CD4-positive, alpha-beta T cell (primary cell): ENCODE measurements around the gene AUTS2. TPM values are rescaled to one million over a fixed set of nuclear protein-coding genes. Genes with fewer than 3 reads are reported as not detected.

ENCODE experiments used
- ATAC-seq: fragments of 200-7000 bp; cut with Tn5 transposase; one replicate; pipeline ENCODE4 v1.10.0; 2022; ENCODE audit warnings: mild to moderate bottlenecking; ENCODE audit not compliant: poor library complexity
- CTCF ChIA-PET: fragments of 350-600 bp; sonication (Branson Sonifier 250); formaldehyde crosslinking; loops from one replicate; lab custom pipeline; 2021; ENCODE audit warnings: antibody characterized with exemption, inconsistent platforms; lab: Charles Lee
- POLR2A ChIA-PET: fragments of 350-600 bp; sonication (Branson Sonifier 250); formaldehyde crosslinking; loops from one replicate; lab custom pipeline; 2021; ENCODE audit warnings: antibody characterized with exemption, inconsistent platforms; lab: Charles Lee
- DNase-seq, 14 experiments: peaks; one replicate each; pipeline ENCODE4 v3.0.0-alpha.2; 2013 to 2020; ENCODE audit warnings: mixed read lengths in 2 of 14
- H3K27ac ChIP-seq, 2 donors: one replicate each; pipeline versions ENCODE4 v1.5.1 to v1.7.0; 2013; ENCODE audit warnings: low read length in 2 of 2, low read depth in 1 of 2, mild to moderate bottlenecking in 1 of 2
- H3K27me3 ChIP-seq, 2 experiments: 1 replicate in 1 of 2; 2 replicates in 1 of 2; pipeline versions ENCODE4 v1.6.1 to v1.7.0; 2013; ENCODE audit warnings: low read length in 2 of 2, control low read depth in 1 of 2, mild to moderate bottlenecking in 1 of 2, moderate library complexity in 1 of 2; ENCODE audit not compliant: insufficient read depth in 2 of 2, control insufficient read depth in 1 of 2
- H3K36me3 ChIP-seq: one replicate; pipeline ENCODE4 v1.6.1; 2013; ENCODE audit warnings: low read length, control low read depth; ENCODE audit not compliant: insufficient read depth
- H3K4me1 ChIP-seq: one replicate; pipeline ENCODE4 v1.6.1; 2013; ENCODE audit warnings: low read length, control low read depth; ENCODE audit not compliant: insufficient read depth
- H3K4me3 ChIP-seq: one replicate; pipeline ENCODE4 v1.5.1; 2013; ENCODE audit warnings: mild to moderate bottlenecking, low read length, moderate library complexity
- H3K9me3 ChIP-seq, 2 experiments: 1 replicate in 1 of 2; 2 replicates in 1 of 2; pipeline versions ENCODE4 v1.6.1 to v1.7.0; 2013; ENCODE audit warnings: low read length in 2 of 2, mild to moderate bottlenecking in 2 of 2, control low read depth in 1 of 2, moderate library complexity in 1 of 2; ENCODE audit not compliant: control insufficient read depth in 1 of 2, insufficient read depth in 1 of 2
- H3K27ac Mint-ChIP-seq: one replicate; pipeline ENCODE4 v1.8.0; 2020; ENCODE audit warnings: mixed read lengths
- H3K27me3 Mint-ChIP-seq: one replicate; pipeline ENCODE4 v1.8.0; 2021; ENCODE audit warnings: mixed read lengths
- H3K36me3 Mint-ChIP-seq: one replicate; pipeline ENCODE4 v1.8.0; 2021; ENCODE audit warnings: low read depth, mixed read lengths
- H3K4me1 Mint-ChIP-seq: one replicate; pipeline ENCODE4 v1.8.0; 2021; ENCODE audit warnings: low read depth, mixed read lengths
- H3K4me3 Mint-ChIP-seq: one replicate; pipeline ENCODE4 v1.8.0; 2020; ENCODE audit warnings: mild to moderate bottlenecking, mixed read lengths
- H3K9me3 Mint-ChIP-seq: one replicate; pipeline ENCODE4 v1.8.0; 2020; ENCODE audit warnings: mixed read lengths
- CTCF ChIP-seq: fragments of 200-600 bp; IDR thresholded peaks from one replicate; pipeline ENCODE4 v1.8.0; 2022; ENCODE audit warnings: antibody characterized with exemption, mild to moderate bottlenecking
- intact Hi-C, 2 experiments: fragments of 100-400 bp; cut with DNase I in 1 of 2; cut with micrococcal nuclease in 1 of 2; formaldehyde crosslinking; loops; one replicate each; pipeline versions ENCODE4 v1.15.1 to v1.9.0; 2023 to 2025; cut with DNase I, micrococcal nuclease
- total RNA-seq, 174 experiments: library from RNA in 2 of 174; stranded (reverse) in 2 of 174; gene quantifications; one replicate each; pipeline ENCODE4 v1.2.3 and lab custom pipeline; 2021 to 2026

AUTS2 gene
- total RNA-seq, 2 experiments from 2014 or later: 43.6 to 47.6 TPM

GRCh38 chr7:69610374-69611084 lies 12.3 kb downstream of the AUTS2 start:
- no peak for ATAC-seq
- POLR2A ChIA-PET: no interaction called here
- peaks cover 17% of the 10 kb centered on the region for H3K27me3 Mint-ChIP-seq

GRCh38 chr7:69612981-69613380 lies 14.7 kb downstream of the AUTS2 start:
- Mint-ChIP-seq H3K27me3 (peaks cover 17% of the 10 kb centered on the region), H3K36me3 (no peaks in the 10 kb centered on the region), H3K4me1 (no peaks in the 10 kb centered on the region), H3K27ac (no peak overlapping the region), H3K4me3 (no peak overlapping the region), H3K9me3 (no peaks in the 10 kb centered on the region)
- Histone ChIP-seq H3K27me3 (no peaks in the 10 kb centered on the region), H3K9me3 (no peaks in the 10 kb centered on the region), H3K4me1 (no peaks in the 10 kb centered on the region), H3K27ac (no peak overlapping the region), H3K36me3 (no peaks in the 10 kb centered on the region), H3K4me3 (no peak overlapping the region)
- no peak for TF ChIP-seq CTCF
- ATAC-seq (no peak), DNase-seq (no peak)
- ChIA-PET POLR2A (no interaction called here), CTCF (no interaction called here)
- intact Hi-C loops: no loop called here

More at GRCh38 chr7:69610374-69611084, 12.3 kb downstream of the AUTS2 start:
- Histone ChIP-seq H3K36me3 (no peaks in the 10 kb centered on the region), H3K4me3 (no peak overlapping the region), H3K27ac (no peak overlapping the region), H3K4me1 (no peaks in the 10 kb centered on the region), H3K27me3 (peaks cover 0 to 15% of the 10 kb centered on the region in 2 experiments), H3K9me3 (no peaks in the 10 kb centered on the region)
- no peak for TF ChIP-seq CTCF
- intact Hi-C loops: no loop called here
- Mint-ChIP-seq H3K36me3 (no peaks in the 10 kb centered on the region), H3K27ac (no peak overlapping the region), H3K9me3 (no peaks in the 10 kb centered on the region), H3K4me3 (no peak overlapping the region), H3K4me1 (no peaks in the 10 kb centered on the region)
- DNase-seq: no peak
- CTCF ChIA-PET: no interaction called here

GRCh38 chr7:69613846-69614245 lies 15.6 kb downstream of the AUTS2 start:
- Histone ChIP-seq H3K27ac (no peak overlapping the region), H3K9me3 (no peaks in the 10 kb centered on the region), H3K36me3 (no peaks in the 10 kb centered on the region), H3K4me1 (no peaks in the 10 kb centered on the region), H3K27me3 (no peaks in the 10 kb centered on the region), H3K4me3 (no peak overlapping the region)
- ATAC-seq (no peak), DNase-seq (no peak)
- no peak for TF ChIP-seq CTCF
- H3K36me3 Mint-ChIP-seq: no peaks in the 10 kb centered on the region
- H3K27ac Mint-ChIP-seq: no peak overlapping the region
- ChIA-PET POLR2A (no interaction called here), CTCF (no interaction called here)
- H3K9me3 Mint-ChIP-seq: no peaks in the 10 kb centered on the region
- H3K4me3 Mint-ChIP-seq: no peak overlapping the region
- intact Hi-C loops: no loop called here
- H3K27me3 Mint-ChIP-seq: peaks cover 11% of the 10 kb centered on the region
- no peaks in the 10 kb centered on the region for H3K4me1 Mint-ChIP-seq
